Mucosa of descending colon (tissue), 3 donors: ENCODE measurements around the gene MAN1A2. TPM values are rescaled to one million over a fixed set of nuclear protein-coding genes. Genes with fewer than 3 reads are reported as not detected.

Experiments used
- ATAC-seq: fragments of 200-7000 bp; cut with Tn5 transposase; one replicate; pipeline ENCODE4 v1.9.1; 2020; ENCODE audit warnings: mild to moderate bottlenecking, moderate library complexity
- DNase-seq, 3 donors: peaks; one replicate each; pipeline ENCODE4 v3.0.0-alpha.2; 2020
- H3K36me3 ChIP-seq: fragments of 200-600 bp; one replicate; pipeline ENCODE4 v1.8.0; 2021; ENCODE audit warnings: low read depth, mild to moderate bottlenecking
- H3K4me1 ChIP-seq: fragments of 200-600 bp; one replicate; pipeline ENCODE4 v1.8.0; 2021; ENCODE audit warnings: low read depth, mild to moderate bottlenecking
- H3K4me3 ChIP-seq: fragments of 200-600 bp; one replicate; pipeline ENCODE4 v1.8.0; 2021; ENCODE audit warnings: mild to moderate bottlenecking
- H3K9me3 ChIP-seq: fragments of 200-600 bp; one replicate; pipeline ENCODE4 v1.8.0; 2021; ENCODE audit warnings: mild to moderate bottlenecking
- intact Hi-C, 2 donors: fragments of 100-400 bp; cut with DNase I in 1 of 2; cut with micrococcal nuclease in 1 of 2; formaldehyde crosslinking; loops; one replicate each; pipeline versions ENCODE4 v1.11.0 to v1.11.1; 2022; cut with DNase I, micrococcal nuclease
- total RNA-seq, 3 donors: library from RNA; stranded (reverse); fragmentation: NEBNext Ultra II Directional in 2 of 3; extraction: Animal tissue kit (Norgen Biotek cat#: 25700) in 2 of 3; gene quantifications; one replicate each; pipeline versions ENCODE4 v1.2.1 to v1.2.4, GENCODE V29; 2021 to 2023
- TF ChIP-seq, protein P1 (sequence below): fragments of 200-600 bp; IDR thresholded peaks from one replicate; pipeline ENCODE4 v1.8.0; 2022; ENCODE audit warnings: antibody characterized with exemption, mild to moderate bottlenecking
- donor health status: DM: no; HTN: no; CAD: no; lungs with moderate emphysema.
- donor health status: DM: no; HTN: no; CAD: no.
- donor health status: DM: no; HTN: yes; CAD: no.

MAN1A2 gene
- total RNA-seq, 3 donors from 2014 or later: 29.1 to 59.6 (median 32.4) TPM

DNA sequence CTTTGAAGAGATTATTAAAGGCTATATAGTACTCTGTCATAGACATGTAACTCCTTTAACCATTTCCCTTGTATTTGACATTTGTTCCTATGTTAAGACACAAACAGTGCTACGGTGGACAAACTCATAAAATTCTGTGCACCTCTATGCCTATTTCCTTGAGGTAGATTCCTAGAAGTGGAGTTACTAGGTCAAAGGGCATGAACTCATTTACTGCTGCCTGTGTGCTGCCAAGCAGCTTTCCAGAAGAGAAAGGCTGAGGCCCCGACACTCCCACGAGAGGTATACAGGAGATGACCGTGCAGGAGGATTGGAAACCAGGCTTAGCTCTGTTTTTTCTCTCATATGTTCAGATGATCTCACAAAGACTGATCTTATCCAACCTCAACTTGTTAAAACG is 204.2 kb downstream of the MAN1A2 start:
- Histone ChIP-seq H3K9me3 (no peaks in the 10 kb centered on the region), H3K4me3 (no peak overlapping the region), H3K36me3 (no peaks in the 10 kb centered on the region), H3K4me1 (peaks cover 20% of the 10 kb centered on the region)
- TF ChIP-seq, protein P1, sequence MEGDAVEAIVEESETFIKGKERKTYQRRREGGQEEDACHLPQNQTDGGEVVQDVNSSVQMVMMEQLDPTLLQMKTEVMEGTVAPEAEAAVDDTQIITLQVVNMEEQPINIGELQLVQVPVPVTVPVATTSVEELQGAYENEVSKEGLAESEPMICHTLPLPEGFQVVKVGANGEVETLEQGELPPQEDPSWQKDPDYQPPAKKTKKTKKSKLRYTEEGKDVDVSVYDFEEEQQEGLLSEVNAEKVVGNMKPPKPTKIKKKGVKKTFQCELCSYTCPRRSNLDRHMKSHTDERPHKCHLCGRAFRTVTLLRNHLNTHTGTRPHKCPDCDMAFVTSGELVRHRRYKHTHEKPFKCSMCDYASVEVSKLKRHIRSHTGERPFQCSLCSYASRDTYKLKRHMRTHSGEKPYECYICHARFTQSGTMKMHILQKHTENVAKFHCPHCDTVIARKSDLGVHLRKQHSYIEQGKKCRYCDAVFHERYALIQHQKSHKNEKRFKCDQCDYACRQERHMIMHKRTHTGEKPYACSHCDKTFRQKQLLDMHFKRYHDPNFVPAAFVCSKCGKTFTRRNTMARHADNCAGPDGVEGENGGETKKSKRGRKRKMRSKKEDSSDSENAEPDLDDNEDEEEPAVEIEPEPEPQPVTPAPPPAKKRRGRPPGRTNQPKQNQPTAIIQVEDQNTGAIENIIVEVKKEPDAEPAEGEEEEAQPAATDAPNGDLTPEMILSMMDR: no peak
- DNase-seq (peak in 1 of 3 donors; percentile 49), ATAC-seq (peak; percentile 63)
- intact Hi-C loops: no loop called here

DNA sequence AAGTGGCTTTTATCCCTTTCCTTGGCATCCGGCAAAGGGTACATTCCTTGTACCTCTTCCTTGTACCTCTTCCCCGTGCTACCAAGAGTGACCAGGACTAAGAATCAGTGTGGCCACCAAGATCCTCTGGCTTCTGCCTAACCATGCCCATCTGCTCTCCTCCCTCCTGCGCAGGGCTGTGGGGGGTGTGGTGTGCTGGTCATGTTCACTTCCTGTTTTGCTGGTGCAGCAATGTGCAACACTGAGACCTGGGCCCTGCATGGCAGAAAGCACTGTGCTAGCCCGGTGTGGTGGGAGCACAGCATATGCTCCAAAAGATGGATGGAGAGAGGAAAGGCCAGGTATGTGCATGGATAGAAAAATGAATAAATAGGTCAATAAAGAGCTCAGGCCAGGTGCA is 205.3 kb downstream of the MAN1A2 start:
- TF ChIP-seq, protein P1: no peak
- ATAC-seq (peak; percentile 50), DNase-seq (peak; percentile 66 to 76 (median 71))
- Histone ChIP-seq H3K4me1 (peaks cover 20% of the 10 kb centered on the region), H3K4me3 (no peak overlapping the region), H3K9me3 (no peaks in the 10 kb centered on the region), H3K36me3 (no peaks in the 10 kb centered on the region)
- intact Hi-C loops: no loop called here

DNA sequence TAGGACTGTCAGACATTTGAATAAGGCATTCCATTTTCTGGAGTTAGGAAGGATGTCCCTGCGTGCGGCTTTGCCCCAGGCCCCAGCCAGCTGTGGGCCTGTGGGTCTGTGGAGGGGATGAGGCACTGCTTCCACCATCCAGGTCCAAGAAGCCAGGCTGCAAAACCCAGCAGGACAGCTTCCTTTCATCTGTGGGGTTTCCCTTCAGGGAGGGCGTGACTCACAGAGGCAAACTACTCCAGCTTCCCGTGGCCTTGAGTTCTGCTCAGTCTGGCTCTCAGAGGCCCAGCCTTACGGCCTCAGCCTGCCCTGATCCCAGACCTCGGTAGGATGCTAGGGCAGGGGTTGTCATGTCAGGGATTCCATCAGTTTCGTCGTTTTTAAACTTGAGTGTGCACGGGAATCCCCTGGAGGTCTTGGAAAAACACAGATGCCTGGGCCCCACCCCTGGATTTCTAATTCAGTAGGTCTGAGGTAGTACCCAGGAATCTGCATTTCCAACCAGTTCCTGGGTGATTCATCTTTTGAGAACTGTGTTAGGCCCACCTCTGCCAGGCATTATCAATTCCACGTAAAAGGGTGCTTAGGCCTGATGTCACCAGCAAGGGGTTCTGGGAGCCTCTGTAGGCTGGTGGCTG is 206.3 kb downstream of the MAN1A2 start:
- DNase-seq (no peak), ATAC-seq (peak; percentile 13)
- TF ChIP-seq, protein P1: no peak
- H3K4me3 ChIP-seq: no peak overlapping the region
- intact Hi-C loops: no loop called here
- H3K36me3 ChIP-seq: no peaks in the 10 kb centered on the region
- peaks cover 20% of the 10 kb centered on the region for H3K4me1 ChIP-seq
- H3K9me3 ChIP-seq: no peaks in the 10 kb centered on the region

DNA sequence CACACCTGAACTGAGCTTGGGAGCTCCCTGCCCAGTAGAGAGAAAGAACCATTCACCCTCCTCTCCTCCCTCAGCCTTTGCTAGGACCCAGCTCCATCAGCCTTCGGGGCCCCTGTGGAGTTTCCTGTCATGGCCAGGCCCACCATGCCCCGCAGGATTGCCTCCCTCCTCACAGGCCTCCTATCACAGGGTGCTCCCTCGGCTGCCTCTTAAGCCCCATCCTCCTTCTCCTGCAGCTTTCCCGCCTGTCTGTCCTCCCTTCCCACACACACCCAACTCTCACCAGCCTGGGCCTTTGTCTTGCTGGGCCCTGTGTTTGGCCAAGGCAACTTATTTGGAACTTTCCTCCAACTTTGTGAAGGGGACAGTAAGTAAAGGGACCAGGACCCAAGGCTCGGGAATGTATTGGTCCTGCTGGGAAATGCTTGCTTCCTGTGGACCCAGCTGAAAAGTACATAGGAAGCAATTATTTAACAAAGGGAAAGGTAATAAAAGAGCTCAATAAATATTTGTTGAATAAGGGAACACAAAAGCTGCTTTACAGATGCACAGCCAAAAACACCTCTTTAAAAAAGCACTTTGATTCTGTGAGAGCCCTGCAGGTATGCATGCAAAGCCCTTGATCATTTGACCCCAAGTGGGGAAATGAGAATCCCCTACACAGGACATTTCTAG is 207.0 kb downstream of the MAN1A2 start:
- no peak for ATAC-seq
- intact Hi-C loops: no loop called here

DNA sequence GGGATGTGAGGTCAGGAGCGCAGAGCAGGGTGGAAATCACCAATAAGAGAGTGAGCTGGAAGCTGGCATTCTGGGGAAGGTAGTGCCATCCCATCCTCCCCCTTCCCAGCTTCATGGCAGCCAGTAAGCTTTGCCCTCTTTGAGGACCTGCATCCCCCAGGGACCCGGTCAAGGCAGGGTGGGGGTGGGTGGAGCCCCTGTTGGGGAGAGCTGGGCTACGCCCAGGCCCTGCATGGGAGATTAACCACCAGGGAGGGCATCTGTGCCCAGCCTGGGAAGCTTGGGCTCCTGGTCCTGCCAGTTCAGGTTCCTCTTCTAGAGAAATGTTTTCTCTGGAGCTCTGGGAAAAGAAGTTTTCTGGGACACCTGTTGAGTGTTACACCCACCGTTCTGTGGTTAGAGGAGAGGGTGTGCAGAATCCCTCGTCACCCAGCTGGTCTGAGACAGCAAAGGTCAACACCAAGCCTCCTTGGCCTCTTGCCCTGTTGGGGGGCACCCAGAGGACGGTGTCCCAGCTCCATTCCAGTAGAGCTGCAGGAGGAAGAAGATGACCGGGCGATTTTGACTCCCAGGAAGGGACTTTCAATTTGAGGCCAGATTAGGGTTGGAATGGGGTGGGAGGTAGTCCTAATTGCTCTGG is 208.5 kb downstream of the MAN1A2 start:
- intact Hi-C loops: no loop called here
- H3K4me3 ChIP-seq: no peak overlapping the region
- TF ChIP-seq, protein P1: no peak
- H3K4me1 ChIP-seq: peaks cover 16% of the 10 kb centered on the region
- no peaks in the 10 kb centered on the region for H3K36me3 ChIP-seq
- ATAC-seq (no peak), DNase-seq (no peak)
- H3K9me3 ChIP-seq: no peaks in the 10 kb centered on the region

More for the DNA sequence above, 207.0 kb downstream of the MAN1A2 start:
- DNase-seq: no peak
- Histone ChIP-seq H3K9me3 (no peaks in the 10 kb centered on the region), H3K36me3 (no peaks in the 10 kb centered on the region), H3K4me1 (peaks cover 20% of the 10 kb centered on the region), H3K4me3 (no peak overlapping the region)
- TF ChIP-seq, protein P1: no peak
